HG03060 (cell line): ENCODE measurements around the gene GLYATL3.

Experiments
- ATAC-seq: cut with Tn5 transposase; IDR thresholded peaks from one replicate; pipeline ENCODE4 v1.9.1; 2021; ENCODE audit warnings: low read depth, moderate number of reproducible peaks; ENCODE audit not compliant: unreplicated experiment

The GLYATL3 gene

DNA sequence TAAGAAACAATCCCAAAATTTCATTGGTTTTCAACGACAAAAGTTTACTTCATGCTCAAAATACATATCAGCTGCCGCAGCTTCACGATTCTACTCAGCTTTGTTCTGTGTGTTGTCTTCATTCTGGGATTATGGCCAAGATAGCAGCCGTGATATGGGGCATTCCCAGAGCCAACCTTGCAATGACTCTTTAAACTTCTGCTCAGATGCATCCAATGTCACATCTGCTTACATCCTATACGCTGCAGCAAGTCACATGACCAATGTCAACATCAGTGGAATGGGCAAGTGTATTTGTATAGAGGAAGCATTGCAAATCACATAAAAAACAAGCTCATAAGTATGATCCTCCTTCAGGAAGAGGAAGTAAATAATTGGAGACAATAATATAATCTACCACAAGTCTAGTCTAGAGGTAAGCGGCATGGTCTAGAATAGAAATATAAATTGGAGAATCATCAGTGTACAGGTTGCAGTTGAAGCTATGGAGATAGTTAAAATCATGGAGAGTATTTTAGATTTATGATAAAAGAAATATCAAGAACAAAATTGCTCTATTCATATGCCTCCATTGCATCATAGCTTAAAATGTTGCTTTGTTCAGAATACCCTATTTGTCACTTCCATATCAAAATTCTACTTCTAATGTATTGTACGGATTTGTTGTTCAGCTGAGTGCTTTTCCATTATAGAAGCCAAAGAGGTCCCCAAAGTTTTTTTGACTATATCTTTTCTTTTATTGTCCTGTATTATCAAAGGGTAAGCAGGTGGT is 43.5 kb downstream of the GLYATL3 start:
- no peak for ATAC-seq

DNA sequence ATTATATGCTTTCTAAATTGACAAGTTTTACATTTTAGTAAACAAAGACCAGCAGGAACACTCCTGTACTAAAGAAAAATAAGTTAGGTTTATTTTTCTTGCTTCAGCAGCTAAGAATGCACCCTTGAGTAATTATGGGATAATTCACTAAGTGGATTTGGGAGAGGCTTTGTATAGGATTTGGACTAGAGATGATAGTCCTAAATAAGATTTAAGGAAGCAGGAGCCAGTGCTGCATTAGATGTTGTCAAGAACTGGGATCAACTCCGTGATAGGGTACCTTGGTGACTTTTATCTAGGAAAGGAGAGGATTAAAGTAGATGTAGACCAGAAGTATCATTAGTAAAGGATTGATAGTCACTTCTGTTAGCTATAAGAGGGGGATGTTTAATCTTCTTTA is 46.6 kb downstream of the GLYATL3 start:
- ATAC-seq = no peak

DNA sequence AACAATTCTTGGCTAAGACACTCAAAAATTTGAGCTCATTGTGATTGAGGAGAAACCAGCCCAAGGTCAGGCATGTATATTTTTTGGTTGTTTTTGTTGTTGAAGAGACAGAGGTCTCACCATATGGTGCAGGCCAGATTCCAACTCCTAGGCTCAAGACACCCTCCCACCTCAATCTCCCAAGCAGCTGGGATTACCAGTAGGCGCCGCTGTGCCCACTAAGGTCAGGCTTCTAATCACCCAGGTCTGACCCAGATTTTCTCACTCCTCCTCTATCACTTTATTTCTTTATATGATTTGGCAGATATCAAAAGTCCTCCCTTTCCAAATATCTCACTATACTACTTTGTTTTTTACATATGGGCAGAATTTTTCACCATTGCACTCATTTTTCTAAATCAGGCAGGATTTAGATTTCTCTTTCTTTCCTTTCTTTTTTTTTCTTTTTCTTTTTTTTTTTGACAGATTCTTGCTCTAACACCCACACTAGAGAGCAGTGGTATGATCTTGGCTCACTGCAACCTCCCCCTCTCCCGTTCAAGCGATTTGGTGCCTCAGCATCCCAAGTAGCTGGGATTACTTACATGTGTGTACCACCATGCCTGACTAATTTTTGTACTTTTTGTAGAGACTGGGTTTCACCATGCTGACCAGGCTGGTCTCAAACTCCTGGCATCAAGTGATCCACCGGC is 49.0 kb downstream of the GLYATL3 start:
- ATAC-seq = no peak

DNA sequence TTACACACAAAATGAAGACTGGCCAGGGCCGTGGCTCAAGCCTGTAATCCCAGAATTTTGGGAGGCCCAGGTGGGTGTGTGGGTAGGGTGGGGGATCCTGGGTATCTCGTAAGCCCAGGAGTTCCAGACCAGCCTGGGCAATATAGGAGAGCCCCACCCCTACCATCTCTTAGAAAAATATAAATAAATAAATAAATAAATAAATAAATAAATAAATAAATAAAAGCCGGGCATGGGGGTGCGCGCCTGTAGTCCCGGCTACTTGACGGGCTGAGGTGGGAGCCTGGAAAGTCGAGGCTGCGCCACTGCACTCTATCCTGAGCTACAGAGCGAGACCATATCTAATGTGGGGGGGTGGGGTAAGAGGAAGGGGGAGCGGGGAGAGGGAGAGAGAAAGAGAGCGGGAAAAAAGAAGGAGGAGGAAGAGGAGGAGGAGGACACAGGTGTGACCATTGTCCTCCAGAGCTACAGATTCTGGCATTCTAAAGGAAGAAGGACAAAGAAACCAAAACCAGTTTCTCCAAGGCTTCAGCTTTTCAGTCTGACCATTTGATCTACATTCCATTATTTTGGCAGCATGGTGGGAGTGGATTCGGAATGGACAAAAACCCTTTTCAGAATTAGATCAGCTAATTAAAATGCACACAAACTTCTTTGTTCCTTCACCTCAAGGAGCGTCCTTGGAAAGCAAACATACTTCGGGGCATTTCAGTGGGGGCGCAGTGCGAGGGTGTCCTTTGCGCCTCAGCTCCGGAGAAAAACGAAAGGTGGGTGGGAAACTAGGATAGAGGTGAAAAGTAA is 50.2 kb downstream of the GLYATL3 start:
- no peak for ATAC-seq

DNA sequence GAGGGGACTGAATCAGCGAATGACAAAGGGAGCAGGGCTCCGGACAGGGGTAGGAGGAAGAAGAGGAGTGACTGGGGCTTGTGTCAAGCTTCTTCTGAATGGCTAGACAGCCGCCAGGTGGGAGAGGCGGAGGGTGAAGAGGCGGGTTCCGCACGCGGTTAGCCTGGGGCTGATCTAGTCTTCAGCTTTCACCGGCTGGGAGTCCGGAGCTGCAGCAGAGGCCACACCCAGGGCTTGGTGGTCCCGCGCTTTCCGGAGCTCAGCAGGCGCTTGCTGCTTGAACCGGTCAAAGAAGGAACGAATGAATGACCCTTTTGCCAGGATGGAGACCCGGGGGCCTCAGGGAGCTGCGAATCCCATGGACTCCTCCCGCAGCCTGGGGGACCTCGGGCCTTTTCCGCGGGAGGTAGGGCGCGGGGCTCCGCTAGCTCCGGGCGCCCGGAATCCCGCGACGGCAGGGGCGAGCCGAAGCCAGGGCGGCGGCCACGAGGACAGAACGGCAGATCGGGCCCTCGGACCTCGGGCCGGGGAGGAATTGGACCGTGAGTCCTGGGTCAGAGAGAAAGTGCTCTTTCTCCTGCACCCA is 50.9 kb downstream of the GLYATL3 start, which contains the start of gene C6orf141:
Gene C6orf141, plus strand, starts transcription at position 177 of the 586 bp plus-strand sequence. Its CDS starts 125 bp downstream, at position 302.
- peak; percentile 45 for ATAC-seq

DNA sequence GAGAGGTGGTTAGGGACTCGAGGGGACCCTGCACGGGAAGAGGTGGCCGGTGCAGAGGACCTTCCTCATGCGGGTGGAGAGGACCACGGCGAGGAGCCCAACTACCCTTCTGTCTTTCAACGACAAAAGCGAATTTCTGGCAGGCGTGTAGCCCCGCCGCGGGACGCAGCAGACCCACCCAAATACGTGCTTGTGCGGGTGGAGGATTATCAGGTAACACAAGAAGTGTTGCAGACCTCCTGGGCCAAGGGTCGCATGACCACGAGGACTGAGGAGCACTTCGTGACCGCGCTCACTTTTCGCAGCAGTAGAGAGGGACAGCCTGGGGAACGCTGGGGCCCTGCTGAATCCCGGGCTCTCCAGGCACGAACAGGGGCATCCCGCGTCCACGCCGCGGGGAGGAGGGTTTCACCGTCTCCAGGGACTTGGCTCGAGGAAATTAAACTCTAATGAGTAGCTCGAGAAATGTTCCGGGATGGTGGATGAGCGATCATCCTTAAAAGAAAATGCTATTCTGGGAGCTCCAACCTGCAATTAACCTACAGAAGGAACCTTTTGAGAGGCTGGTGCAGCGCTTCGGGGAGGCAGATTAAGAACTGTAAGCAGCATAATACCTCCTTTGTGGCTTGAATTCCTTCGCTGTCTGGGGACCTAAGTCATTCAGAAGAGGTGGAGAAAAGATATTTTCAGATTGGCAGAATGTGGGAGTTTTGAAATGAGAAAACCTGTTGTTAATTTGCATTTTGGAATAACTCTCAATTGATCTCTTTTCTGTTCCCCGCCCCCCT is 51.5 kb downstream of the GLYATL3 start:
- ATAC-seq = no peak

DNA sequence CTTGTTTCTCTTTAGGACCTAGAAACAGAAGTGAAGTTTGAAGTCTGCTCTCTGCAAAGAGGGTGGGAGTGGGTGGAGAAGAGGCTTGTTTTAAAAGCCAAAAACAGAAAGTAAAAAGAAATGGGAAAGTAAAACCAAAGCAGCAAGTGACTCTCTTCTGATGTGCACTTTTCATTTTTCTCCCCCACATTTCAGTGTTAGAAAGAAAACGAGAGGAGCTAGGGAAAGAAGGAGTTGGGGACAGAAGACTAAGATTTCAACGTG is 52.1 kb downstream of the GLYATL3 start:
- ATAC-seq = no peak

DNA sequence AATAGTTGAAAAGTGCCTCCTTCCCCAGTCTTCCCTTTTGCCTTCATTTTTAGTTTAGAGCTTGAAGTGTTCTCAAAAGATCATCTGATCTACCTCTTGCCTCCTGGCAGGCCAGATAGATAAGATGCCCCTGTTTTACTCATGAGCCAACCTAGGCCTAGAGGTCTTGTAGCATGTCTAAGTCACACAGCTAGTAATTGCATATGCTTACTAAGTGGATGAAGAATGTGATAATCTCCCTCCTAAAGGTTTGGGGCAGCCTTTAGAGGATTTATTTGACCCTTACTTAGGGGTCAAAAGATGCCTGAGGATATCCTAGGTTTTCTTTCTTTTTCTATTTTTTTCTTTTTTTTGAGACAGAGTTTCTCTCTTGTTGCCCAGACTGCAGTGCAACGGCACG is 52.9 kb downstream of the GLYATL3 start:
- no peak for ATAC-seq

DNA sequence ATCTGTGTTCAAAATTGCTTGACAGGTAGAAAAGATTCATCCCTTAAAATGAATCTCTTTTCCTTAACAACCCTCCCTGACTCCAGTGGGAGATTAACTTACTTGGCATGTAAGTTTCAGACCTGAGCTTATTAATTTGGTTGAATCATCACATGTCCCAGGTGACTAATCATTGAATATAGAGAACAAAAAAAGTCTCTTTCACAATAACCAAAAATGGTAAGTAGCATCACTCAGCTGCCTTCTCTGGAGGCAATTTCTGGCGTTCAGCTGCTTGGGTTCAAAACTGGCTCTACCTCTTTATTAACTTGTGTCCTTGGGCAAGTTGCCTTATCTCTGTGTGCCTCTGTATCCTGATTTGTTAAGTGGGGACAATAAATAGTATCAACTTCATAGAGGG is 53.7 kb downstream of the GLYATL3 start:
- ATAC-seq = no peak

DNA sequence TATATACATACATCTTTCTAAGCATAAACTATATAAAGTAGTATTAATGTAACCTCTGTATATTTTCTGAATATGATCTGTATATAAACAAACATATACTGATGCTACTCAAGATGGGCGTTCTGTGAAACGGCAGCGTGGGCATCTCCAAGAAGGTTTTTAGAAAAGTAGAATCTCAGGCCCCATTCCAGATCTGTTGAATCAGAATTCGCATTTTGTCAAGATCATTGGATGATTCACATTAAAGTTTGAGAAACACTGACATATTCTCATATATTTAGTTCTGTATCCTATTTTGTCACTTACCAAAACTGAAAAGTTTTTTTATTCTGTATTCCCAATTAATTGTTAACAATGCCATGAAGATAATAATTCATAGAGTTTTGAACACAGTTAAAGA is 56.2 kb downstream of the GLYATL3 start:
- ATAC-seq = no peak

DNA sequence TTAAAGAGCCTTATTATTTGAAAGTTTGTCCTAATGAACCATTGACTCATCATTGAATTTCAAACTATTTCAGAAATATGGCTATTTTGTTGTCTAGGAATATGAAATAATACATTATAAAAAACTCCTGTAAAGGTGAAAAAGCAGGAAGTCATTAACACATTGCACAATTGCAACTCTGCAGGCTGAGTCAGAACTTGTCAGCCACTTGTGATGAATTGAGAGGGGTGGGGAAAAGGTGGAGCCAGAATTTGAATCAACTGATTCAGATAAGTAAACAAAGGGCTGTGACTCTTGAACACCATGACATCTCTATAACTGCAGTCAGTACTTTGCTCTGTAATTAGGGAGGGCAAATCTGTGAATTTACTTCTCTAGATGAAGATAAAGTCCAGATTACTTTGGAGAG is 56.7 kb downstream of the GLYATL3 start:
- ATAC-seq = no peak

DNA sequence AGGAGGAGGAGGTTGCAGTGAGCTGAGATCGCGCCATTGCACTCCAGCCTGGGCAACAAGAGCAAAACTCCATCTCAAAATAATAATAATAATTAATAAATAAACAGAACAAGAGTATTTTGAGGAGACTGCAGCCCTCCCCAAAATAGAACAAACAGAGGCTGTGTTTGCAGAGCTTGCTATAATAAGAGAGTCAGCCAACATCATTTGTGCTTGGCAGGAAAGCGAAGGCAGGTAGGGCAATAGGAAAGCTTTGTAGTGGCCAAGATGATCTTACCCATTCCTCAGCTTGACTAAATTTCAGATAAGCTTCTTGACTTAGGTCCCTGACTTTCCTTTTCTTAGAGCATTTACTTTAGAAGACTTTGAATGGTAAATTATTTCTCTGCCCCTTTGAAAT is 57.5 kb downstream of the GLYATL3 start:
- ATAC-seq = no peak

DNA sequence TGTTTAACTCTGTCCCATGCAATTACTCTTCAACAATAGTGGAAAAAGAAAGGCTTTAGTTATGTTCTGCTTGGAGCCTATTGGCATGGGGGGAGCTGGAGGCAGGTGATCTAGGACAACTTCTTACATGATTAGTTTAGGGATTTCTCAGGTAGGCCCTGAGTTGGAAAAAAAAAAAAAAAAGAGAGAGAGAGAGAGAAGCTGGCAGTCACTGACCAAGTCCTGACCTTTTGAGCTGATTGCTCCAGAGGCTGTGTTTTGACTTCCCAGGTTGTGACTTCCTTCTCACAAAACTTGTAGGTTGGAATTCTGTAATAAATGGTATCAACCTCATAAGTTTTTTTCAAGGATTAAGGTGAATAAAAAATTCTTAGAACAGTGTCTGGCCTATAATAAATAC is 58.5 kb downstream of the GLYATL3 start:
- ATAC-seq = no peak

DNA sequence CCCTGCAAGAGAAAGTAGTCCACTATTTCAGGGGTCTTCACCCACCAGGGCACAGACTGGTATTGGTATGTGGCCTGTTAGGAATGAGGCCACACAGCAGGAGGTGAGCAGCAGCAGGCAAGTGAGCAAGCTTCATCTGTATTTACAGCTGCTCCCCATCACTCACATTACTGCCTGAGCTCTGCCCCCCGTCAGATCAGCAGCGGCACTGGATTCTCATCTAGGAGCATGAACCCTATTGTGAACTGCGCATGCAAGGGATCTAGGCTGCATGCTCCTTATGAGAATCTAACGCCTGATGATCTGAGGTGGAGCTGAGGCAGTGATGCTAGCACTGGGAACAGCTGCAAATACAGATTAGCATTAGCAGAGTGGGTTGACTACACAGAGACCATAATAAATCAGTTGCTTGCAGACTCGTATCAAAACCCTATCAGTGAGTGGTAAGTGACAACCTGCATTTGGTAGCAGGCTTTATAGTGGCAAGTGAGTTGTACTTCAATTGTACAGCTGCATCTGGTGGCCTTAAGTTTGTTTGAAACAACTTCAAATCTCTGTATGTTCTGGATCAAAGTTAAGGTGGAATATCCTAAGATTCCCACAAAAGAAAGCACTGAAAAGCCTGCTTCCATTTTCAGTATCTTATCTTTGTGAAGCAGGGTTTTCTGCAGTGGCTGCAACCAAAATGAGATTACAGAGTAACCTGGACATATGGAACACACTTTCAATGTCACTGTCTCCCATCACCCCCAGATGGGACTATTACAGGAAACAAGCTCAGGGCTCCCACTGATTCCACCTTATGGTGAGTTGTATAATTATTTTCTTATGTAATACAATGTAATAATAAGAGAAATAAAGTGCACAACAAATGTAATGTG is 63.5 kb downstream of the GLYATL3 start:
- no peak for ATAC-seq

DNA sequence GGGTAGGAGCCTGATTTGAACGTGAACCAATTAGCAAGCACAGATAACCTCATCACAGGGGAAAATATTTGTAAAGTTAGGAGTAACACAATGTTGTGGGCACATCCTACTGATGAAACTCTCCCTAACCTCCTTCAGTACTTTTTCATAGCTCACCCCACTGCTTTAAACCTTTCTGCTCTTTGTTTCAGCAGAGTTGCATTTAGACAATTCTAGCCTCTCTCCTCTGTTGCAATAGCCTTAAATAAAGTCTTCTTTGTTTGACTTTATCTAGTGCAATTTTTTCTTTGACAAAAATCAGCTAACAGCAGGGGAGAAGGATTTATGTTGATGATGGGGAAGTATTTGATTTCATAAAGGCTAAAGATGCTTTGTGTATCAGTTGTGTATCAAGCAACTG is 64.8 kb downstream of the GLYATL3 start:
- ATAC-seq = no peak

DNA sequence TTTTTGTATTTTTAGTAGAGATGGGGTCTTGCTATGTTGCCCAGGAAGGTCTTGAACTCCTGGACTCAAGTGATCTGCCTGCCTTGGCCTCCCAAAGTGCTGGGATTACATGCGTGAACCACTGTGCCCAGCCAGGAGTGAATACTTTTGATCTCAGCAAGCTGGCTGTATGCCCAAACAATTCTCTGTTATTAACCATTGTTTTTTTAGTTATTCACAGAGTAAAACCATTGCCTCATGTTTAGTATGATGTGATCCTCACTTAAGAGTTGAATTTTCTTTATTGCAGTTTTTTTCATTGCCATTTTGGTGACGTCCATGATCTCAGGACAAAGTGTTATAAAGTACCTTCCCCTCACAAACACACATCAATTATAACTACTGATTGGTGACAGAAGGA is 65.5 kb downstream of the GLYATL3 start:
- ATAC-seq = no peak

DNA sequence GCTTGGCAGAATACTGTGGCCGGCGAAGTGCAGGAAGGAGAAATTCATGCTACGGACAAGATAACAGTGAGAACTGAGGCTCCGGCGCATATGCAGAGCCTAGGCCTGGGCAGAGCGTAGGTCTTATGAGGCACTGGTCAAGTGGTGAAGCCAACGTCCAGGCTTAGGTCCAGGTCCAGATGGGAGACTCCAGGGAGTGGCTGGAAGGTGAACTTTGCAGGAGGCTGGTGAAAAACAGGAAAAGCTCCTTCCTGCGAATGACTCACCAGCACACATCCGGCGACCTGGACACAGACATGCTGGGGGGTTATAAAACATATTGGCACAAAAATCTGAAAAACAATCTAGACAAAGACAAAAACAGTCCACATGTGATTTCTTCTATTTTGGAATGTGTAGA is 66.1 kb downstream of the GLYATL3 start:
- ATAC-seq = no peak

DNA sequence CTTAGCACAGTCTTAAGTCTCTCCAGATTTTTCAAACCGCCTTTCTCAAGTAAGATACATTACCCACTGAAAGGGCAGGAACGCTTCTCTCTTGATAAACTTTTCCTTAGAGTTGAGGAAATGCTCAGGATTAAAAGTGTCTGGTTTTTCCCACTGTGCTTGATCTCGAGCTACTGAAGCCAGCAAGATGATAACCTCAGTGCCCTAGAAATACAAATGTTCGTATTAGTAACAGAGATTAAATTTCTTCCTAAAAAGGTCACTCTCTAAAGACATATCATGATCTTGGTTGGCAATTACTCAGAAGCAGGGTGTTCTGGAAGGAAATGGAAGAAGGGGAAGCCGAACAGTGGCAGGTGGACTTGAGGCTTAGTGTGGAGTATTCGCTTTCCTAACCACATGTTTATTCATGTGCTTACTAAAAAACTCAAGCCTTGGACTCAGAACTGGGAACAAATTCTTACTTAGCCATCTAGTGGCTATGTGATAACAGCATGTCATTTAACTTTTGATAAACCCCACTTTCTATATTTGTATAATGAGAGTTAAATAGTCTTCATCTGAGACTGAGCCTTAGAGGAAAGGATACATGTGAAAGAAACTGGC is 70.9 kb downstream of the GLYATL3 start:
- ATAC-seq = no peak

DNA sequence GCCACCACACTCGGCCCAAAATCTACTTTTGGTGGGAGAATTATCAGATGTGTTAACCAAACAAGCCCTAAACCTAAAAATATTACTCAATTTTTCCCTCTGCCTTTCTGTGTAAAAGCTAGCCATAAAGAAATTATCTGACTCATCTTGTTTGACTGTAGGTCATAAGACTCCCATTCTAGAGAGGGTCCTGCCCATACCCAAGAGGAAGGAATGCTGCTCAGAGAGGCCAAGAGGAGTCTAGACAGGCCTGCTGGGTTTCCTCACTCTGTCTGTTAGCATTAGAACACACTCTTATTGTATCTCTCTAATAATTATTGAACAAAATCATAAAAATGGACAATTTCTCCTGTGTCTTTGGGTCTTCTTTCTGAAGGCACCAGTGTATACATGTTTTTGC is 76.9 kb downstream of the GLYATL3 start:
- no peak for ATAC-seq
